B cell (primary cell): Measurements from ENCODE around the gene TRIB2. TPM values are rescaled to one million over a fixed set of nuclear protein-coding genes. Genes with fewer than 3 reads are reported as not detected.

Experiments
- ATAC-seq: fragments of 200-7000 bp; cut with Tn5 transposase; one replicate; pipeline ENCODE4 v1.10.0; 2021; ENCODE audit warnings: low read depth, mild to moderate bottlenecking, moderate number of reproducible peaks, moderate library complexity
- CTCF ChIA-PET: fragments of 350-600 bp; sonication (Branson Sonifier 250); formaldehyde crosslinking; loops from one replicate; lab custom pipeline; 2021; ENCODE audit warnings: antibody characterized with exemption, inconsistent platforms; lab: Charles Lee
- POLR2A ChIA-PET: fragments of 350-600 bp; sonication (Branson Sonifier 250); formaldehyde crosslinking; loops from one replicate; lab custom pipeline; 2021; ENCODE audit warnings: antibody characterized with exemption; lab: Charles Lee
- DNase-seq: peaks from one replicate; pipeline ENCODE4 v3.0.0; 2013
- H2AFZ ChIP-seq: 2 replicates; pipeline ENCODE4 v1.6.1; 2012; ENCODE audit warnings: mild to moderate bottlenecking, low read depth, low read length; ENCODE audit not compliant: insufficient read depth, poor library complexity, severe bottlenecking
- H3K27ac ChIP-seq, 2 donors: 1 replicate in 1 of 2; 2 replicates in 1 of 2; pipeline ENCODE4 v1.5.1; 2012 to 2013; ENCODE audit warnings: low read length in 2 of 2, mild to moderate bottlenecking in 2 of 2, moderate library complexity in 1 of 2
- H3K27me3 ChIP-seq, 4 experiments: fragments of 200-600 bp in 1 of 4; sonication (generic) in 1 of 4; replicated peaks in 1 of 4; 1 replicate in 2 of 4; 2 replicates in 2 of 4; pipeline versions ENCODE4 v1.6.1 to v1.7.0; 2013 to 2016; ENCODE audit warnings: low read length in 3 of 4, mild to moderate bottlenecking in 2 of 4, mixed read lengths in 1 of 4, moderate library complexity in 1 of 4; ENCODE audit not compliant: insufficient read depth in 4 of 4, control insufficient read depth in 3 of 4; ENCODE audit errors: control extremely low read depth in 1 of 4
- H3K36me3 ChIP-seq, 2 experiments: replicated peaks in 1 of 2; 1 replicate in 1 of 2; 2 replicates in 1 of 2; pipeline versions ENCODE4 v1.6.1 to v1.7.1; 2013; ENCODE audit warnings: low read length in 1 of 2; ENCODE audit not compliant: insufficient read depth in 2 of 2, control insufficient read depth in 1 of 2; ENCODE audit errors: control extremely low read depth in 1 of 2, extremely low read depth in 1 of 2
- H3K4me1 ChIP-seq, 2 donors: fragments of 200-600 bp in 1 of 2; sonication (generic) in 1 of 2; 1 replicate in 1 of 2; 2 replicates in 1 of 2; pipeline versions ENCODE4 v1.5.1 to v1.6.1; 2013 to 2017; ENCODE audit warnings: low read length in 2 of 2; ENCODE audit not compliant: control insufficient read depth in 2 of 2, insufficient read depth in 2 of 2
- H3K4me2 ChIP-seq: replicated peaks from 2 replicates; pipeline ENCODE3; 2012; ENCODE audit warnings: mild to moderate bottlenecking, low read depth, low read length; ENCODE audit not compliant: poor library complexity, severe bottlenecking
- H3K4me3 ChIP-seq, 5 experiments: fragments of 200-600 bp in 1 of 5; sonication (generic) in 1 of 5; 1 replicate in 3 of 5; 2 replicates in 2 of 5; pipeline versions ENCODE4 v1.5.1 to v1.7.0; 2011 to 2016; ENCODE audit warnings: low read length in 4 of 5, mild to moderate bottlenecking in 4 of 5, low read depth in 2 of 5, control low read depth in 1 of 5, moderate library complexity in 1 of 5; ENCODE audit not compliant: insufficient read depth in 1 of 5; ENCODE audit errors: control extremely low read depth in 1 of 5, extremely low read depth in 1 of 5
- H3K79me2 ChIP-seq: fragments of 200-600 bp; sonication (generic); one replicate; pipeline ENCODE4 v1.6.0; 2016; ENCODE audit warnings: low read length; ENCODE audit not compliant: control insufficient read depth, insufficient read depth
- H3K9ac ChIP-seq: fragments of 200-600 bp; sonication (generic); 2 replicates; pipeline ENCODE4 v1.6.1; 2017; ENCODE audit warnings: mild to moderate bottlenecking, low read length, moderate library complexity
- H3K9me3 ChIP-seq, 3 donors: one replicate each; pipeline versions ENCODE4 v1.6.1 to v1.7.1; 2013; ENCODE audit warnings: low read length in 2 of 3; ENCODE audit not compliant: control insufficient read depth in 2 of 3, insufficient read depth in 1 of 3; ENCODE audit errors: control extremely low read depth in 1 of 3
- H4K20me1 ChIP-seq: 2 replicates; pipeline ENCODE4 v1.6.0; 2012; ENCODE audit warnings: mild to moderate bottlenecking, low read length; ENCODE audit not compliant: insufficient read depth, control insufficient read depth, poor library complexity, severe bottlenecking
- H3K27ac Mint-ChIP-seq: one replicate; pipeline ENCODE4 v1.8.0; 2021; ENCODE audit warnings: mixed read lengths
- H3K27me3 Mint-ChIP-seq: one replicate; pipeline ENCODE4 v1.8.0; 2021; ENCODE audit warnings: mixed read lengths
- H3K4me1 Mint-ChIP-seq: one replicate; pipeline ENCODE4 v1.8.0; 2021; ENCODE audit warnings: mixed read lengths
- H3K4me3 Mint-ChIP-seq: one replicate; pipeline ENCODE4 v1.8.0; 2021; ENCODE audit warnings: mixed read lengths
- H3K9me3 Mint-ChIP-seq: one replicate; pipeline ENCODE4 v1.8.0; 2022; ENCODE audit warnings: mixed read lengths; ENCODE audit not compliant: insufficient read depth
- EZH2 ChIP-seq: IDR thresholded peaks from 2 replicates; pipeline ENCODE4 v1.6.1; 2012; ENCODE audit warnings: borderline replicate concordance, low read depth, mild to moderate bottlenecking, moderate library complexity, low read length; ENCODE audit not compliant: insufficient read depth, poor library complexity, severe bottlenecking
- WGBS: methylation state at CpG from one replicate; pipeline ENCODE4 v1.1.5; 2013; ENCODE audit warnings: missing lambda C conversion rate; ENCODE audit not compliant: insufficient coverage; 5-methylcytosine and 5-hydroxymethylcytosine counted together
- intact Hi-C: fragments of 100-400 bp; cut with micrococcal nuclease; formaldehyde crosslinking; loops from one replicate; pipeline ENCODE4 v1.10.0; 2022
- polyA plus RNA-seq: library from polyadenylated mRNA; depleted of rRNA; stranded (reverse); fragments of >200 nt; gene quantifications from 2 replicates; pipeline ENCODE4 v1.2.3, GENCODE V29; 2012
- total RNA-seq, 2 donors: library from RNA; stranded (reverse); fragments of 120-200 nt in 1 of 2; gene quantifications; 1 replicate in 1 of 2; 2 replicates in 1 of 2; pipeline versions ENCODE4 v1.2.3 to v1.2.4, GENCODE V29; 2013 to 2022
- TF ChIP-seq, protein P1 (sequence below): fragments of 200-600 bp; IDR thresholded peaks from one replicate; pipeline ENCODE4 v1.8.0; 2022; ENCODE audit warnings: antibody characterized with exemption, mild to moderate bottlenecking

The TRIB2 gene
- total and polyA plus RNA-seq, 2 donors (not counting 1 experiment from before 2014, with no cell fraction given): 36.3 to 117 TPM

DNA sequence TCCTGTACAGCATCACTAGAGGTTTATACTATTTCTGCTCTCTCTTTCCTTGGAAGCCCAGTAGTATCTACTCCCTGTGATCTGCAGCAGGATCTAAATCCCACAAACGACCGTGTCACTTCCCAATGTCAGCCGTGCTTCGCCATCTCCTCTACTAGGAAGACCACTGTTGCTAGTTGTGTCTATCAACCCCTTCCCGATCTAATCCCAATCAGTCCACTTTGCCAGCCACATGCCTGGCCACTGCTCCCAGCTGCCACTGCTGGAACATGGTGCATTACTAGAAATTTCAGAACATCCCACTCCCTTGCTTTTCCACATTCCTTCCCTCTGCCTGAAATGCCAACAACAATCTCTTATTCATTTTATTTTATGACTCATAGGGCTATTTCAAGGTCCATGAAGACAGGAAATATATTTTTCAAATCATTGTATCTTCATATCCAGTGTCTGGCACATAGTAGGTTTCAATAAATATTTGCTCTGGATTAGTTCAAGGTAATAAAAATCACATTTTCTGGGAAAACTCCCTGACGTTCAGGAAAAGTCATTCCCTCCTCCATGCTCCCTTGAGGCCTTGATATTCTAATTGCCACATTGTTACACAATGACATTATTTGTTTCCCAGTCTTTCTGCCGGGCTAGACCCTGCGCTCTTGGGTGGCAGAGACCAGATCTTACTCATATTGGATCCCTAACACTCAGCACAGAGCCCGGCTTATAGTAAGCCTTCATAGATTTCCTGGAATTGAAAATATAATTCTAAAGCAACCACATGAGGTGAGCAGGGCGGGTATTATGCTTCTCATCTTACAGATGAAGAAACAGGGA lies 2.1 kb upstream of the TRIB2 start:
- H3K27ac Mint-ChIP-seq: no peak overlapping the region
- peaks cover 10% of the 10 kb centered on the region for H4K20me1 ChIP-seq
- intact Hi-C loops: loop anchor here (5.0 to 10.0 kb wide), 10 partner anchors 100 to 1902 kb away; partner anchors contain the start of genes E2F6, PDIA6 and ROCK2

More for the DNA sequence above, 2.1 kb upstream of the TRIB2 start:
- Histone ChIP-seq H3K4me2 (no peak overlapping the region), H3K27ac (no peak overlapping the region), H3K79me2 (peaks cover 27% of the 10 kb centered on the region), H3K9me3 (no peaks in the 10 kb centered on the region), H2AFZ (no peak overlapping the region), H3K4me1 (peaks cover 28 to 36% of the 10 kb centered on the region in 2 donors), H3K4me3 (no peak overlapping the region), H3K9ac (no peak overlapping the region), H3K36me3 (no peaks in the 10 kb centered on the region), H3K27me3 (no peaks in the 10 kb centered on the region)
- no peaks in the 10 kb centered on the region for H3K27me3 Mint-ChIP-seq
- WGBS: 94% methylated on average over 9 of the region's 10 CpGs
- no peak overlapping the region for H3K4me3 Mint-ChIP-seq
- no peak for ATAC-seq
- TF ChIP-seq, protein P1, sequence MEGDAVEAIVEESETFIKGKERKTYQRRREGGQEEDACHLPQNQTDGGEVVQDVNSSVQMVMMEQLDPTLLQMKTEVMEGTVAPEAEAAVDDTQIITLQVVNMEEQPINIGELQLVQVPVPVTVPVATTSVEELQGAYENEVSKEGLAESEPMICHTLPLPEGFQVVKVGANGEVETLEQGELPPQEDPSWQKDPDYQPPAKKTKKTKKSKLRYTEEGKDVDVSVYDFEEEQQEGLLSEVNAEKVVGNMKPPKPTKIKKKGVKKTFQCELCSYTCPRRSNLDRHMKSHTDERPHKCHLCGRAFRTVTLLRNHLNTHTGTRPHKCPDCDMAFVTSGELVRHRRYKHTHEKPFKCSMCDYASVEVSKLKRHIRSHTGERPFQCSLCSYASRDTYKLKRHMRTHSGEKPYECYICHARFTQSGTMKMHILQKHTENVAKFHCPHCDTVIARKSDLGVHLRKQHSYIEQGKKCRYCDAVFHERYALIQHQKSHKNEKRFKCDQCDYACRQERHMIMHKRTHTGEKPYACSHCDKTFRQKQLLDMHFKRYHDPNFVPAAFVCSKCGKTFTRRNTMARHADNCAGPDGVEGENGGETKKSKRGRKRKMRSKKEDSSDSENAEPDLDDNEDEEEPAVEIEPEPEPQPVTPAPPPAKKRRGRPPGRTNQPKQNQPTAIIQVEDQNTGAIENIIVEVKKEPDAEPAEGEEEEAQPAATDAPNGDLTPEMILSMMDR: no peak
- no peak for TF ChIP-seq EZH2
- ChIA-PET CTCF (interaction anchor here (0.7 to 4.5 kb wide), 14 partner anchors 11 to 884 kb away, joined by 4 to 71 read pairs (median 17); no protein-coding TSS in a partner anchor), POLR2A (no interaction called here)
- DNase-seq: no peak
- peaks cover 45% of the 10 kb centered on the region for H3K4me1 Mint-ChIP-seq
- H3K9me3 Mint-ChIP-seq: no peaks in the 10 kb centered on the region
